GM23338 (cell line): ENCODE results near the gene RSPH6A. TPM values are rescaled to one million over a fixed set of nuclear protein-coding genes. Genes with fewer than 3 reads are reported as not detected.

Experiments used
- ATAC-seq: fragments of 200-7000 bp; cut with Tn5 transposase; 3 replicates; pipeline ENCODE4 v1.9.1; 2020
- DNase-seq: peaks from one replicate; pipeline ENCODE4 v3.0.0-alpha.2; 2015; ENCODE audit warnings: low spot score
- H2AFZ ChIP-seq: fragments of 200-600 bp; sonication (generic); 2 replicates; pipeline ENCODE4 v1.8.0; 2016; ENCODE audit warnings: antibody characterized with exemption, mild to moderate bottlenecking, moderate library complexity
- H3F3A ChIP-seq: fragments of 200-600 bp; sonication (generic); replicated peaks from 2 replicates; pipeline ENCODE4 v1.8.0; 2017; ENCODE audit warnings: antibody characterized with exemption, mixed run types, low read depth
- H3K27ac ChIP-seq: fragments of 200-600 bp; sonication (generic); 2 replicates; pipeline ENCODE4 v1.6.1; 2016; ENCODE audit warnings: low read depth
- H3K27me3 ChIP-seq: fragments of 200-600 bp; sonication (generic); 2 replicates; pipeline ENCODE4 v1.8.0; 2016; ENCODE audit warnings: mild to moderate bottlenecking, mixed run types, moderate library complexity; ENCODE audit not compliant: insufficient read depth
- H3K36me3 ChIP-seq: fragments of 200-600 bp; sonication (generic); 2 replicates; pipeline ENCODE4 v1.8.0; 2016; ENCODE audit warnings: mild to moderate bottlenecking; ENCODE audit not compliant: insufficient read depth
- H3K4me1 ChIP-seq: fragments of 200-600 bp; sonication (generic); 2 replicates; pipeline ENCODE4 v1.8.0; 2016; ENCODE audit warnings: mild to moderate bottlenecking, moderate library complexity; ENCODE audit not compliant: insufficient read depth
- H3K4me2 ChIP-seq: fragments of 200-600 bp; sonication (generic); 2 replicates; pipeline ENCODE4 v1.7.1; 2017; ENCODE audit warnings: mixed run types
- H3K4me3 ChIP-seq: fragments of 200-600 bp; sonication (generic); 2 replicates; pipeline ENCODE4 v1.6.1; 2016; ENCODE audit warnings: mixed run types
- H3K79me2 ChIP-seq: fragments of 200-600 bp; sonication (generic); replicated peaks from 2 replicates; pipeline ENCODE4 v1.8.0; 2017; ENCODE audit warnings: mild to moderate bottlenecking; ENCODE audit not compliant: insufficient read depth
- H3K9me2 ChIP-seq: fragments of 200-600 bp; sonication (generic); 2 replicates; pipeline ENCODE4 v1.8.0; 2017; ENCODE audit not compliant: insufficient read depth
- H4K20me1 ChIP-seq: fragments of 200-600 bp; sonication (generic); replicated peaks from 2 replicates; pipeline ENCODE4 v1.8.0; 2017; ENCODE audit warnings: mild to moderate bottlenecking; ENCODE audit not compliant: insufficient read depth
- H3K27ac Mint-ChIP-seq: 2 replicates; pipeline ENCODE4 v1.8.0; 2020; ENCODE audit warnings: inconsistent platforms, mild to moderate bottlenecking, moderate library complexity, mixed read lengths
- H3K27me3 Mint-ChIP-seq: 3 replicates; pipeline ENCODE4 v1.8.0; 2022; ENCODE audit warnings: low read depth, mild to moderate bottlenecking, moderate library complexity, mixed read lengths, inconsistent platforms; ENCODE audit not compliant: insufficient read depth, poor library complexity
- H3K36me3 Mint-ChIP-seq: 3 replicates; pipeline ENCODE4 v1.8.0; 2021; ENCODE audit warnings: low read depth, mild to moderate bottlenecking, inconsistent platforms, moderate library complexity, mixed read lengths
- H3K4me1 Mint-ChIP-seq: 3 replicates; pipeline ENCODE4 v1.8.0; 2020; ENCODE audit warnings: mild to moderate bottlenecking, inconsistent platforms, mixed read lengths
- H3K4me3 Mint-ChIP-seq: 3 replicates; pipeline ENCODE4 v1.8.0; 2021; ENCODE audit warnings: moderate library complexity, mild to moderate bottlenecking, inconsistent platforms, mixed read lengths
- H3K9me3 Mint-ChIP-seq: 3 replicates; pipeline ENCODE4 v1.8.0; 2020; ENCODE audit warnings: moderate library complexity, mild to moderate bottlenecking, inconsistent platforms, mixed read lengths
- CREB1 ChIP-seq: fragments of 250-450 bp; sonication (Bioruptor Pico); IDR thresholded peaks from 2 replicates; pipeline ENCODE4 v1.5.0; 2020; ENCODE audit warnings: low read depth, mild to moderate bottlenecking, moderate library complexity
- CTCF ChIP-seq, 2 experiments: fragments of 200-600 bp in 1 of 2; sonication (generic) in 1 of 2; conservative IDR thresholded peaks; 2 replicates each; pipeline versions ENCODE4 v1.5.1 to v1.6.1; 2016 to 2017; ENCODE audit warnings: antibody characterized with exemption in 2 of 2, low read depth in 2 of 2, mild to moderate bottlenecking in 2 of 2, moderate library complexity in 1 of 2
- ETS1 ChIP-seq: IDR thresholded peaks from 2 replicates; pipeline ENCODE4 v1.6.1; 2016; ENCODE audit warnings: antibody characterized with exemption
- EZH2 ChIP-seq: fragments of 200-600 bp; sonication (generic); IDR thresholded peaks from one replicate; pipeline ENCODE4 v1.8.0; 2017; ENCODE audit warnings: antibody characterized with exemption, mild to moderate bottlenecking, low read depth; ENCODE audit not compliant: unreplicated experiment
- EZH2phosphoT487 ChIP-seq: fragments of 200-600 bp; sonication (generic); IDR thresholded peaks from one replicate; pipeline ENCODE4 v1.8.1; 2018; ENCODE audit warnings: antibody characterized with exemption; ENCODE audit not compliant: unreplicated experiment
- JUNB ChIP-seq: IDR thresholded peaks from one replicate; pipeline ENCODE4 v1.6.1; 2016; ENCODE audit warnings: antibody characterized with exemption; ENCODE audit not compliant: unreplicated experiment
- NANOG ChIP-seq: IDR thresholded peaks from 2 replicates; pipeline ENCODE4 v1.6.1; 2016; ENCODE audit warnings: antibody characterized with exemption, borderline replicate concordance
- POLR2AphosphoS5 ChIP-seq: IDR thresholded peaks from 2 replicates; pipeline ENCODE4 v1.6.1; 2016; ENCODE audit warnings: antibody characterized with exemption, low read depth
- REST ChIP-seq: IDR thresholded peaks from one replicate; pipeline ENCODE4 v1.6.1; 2018; ENCODE audit warnings: antibody characterized with exemption; ENCODE audit not compliant: unreplicated experiment
- STAT1 ChIP-seq: IDR thresholded peaks from one replicate; pipeline ENCODE4 v1.6.1; 2016; ENCODE audit warnings: antibody characterized with exemption; ENCODE audit not compliant: unreplicated experiment
- ZNF114 ChIP-seq: fragments of 250-450 bp; sonication (Bioruptor Pico); IDR thresholded peaks from 2 replicates; pipeline ENCODE4 v1.5.0; 2020; ENCODE audit warnings: mild to moderate bottlenecking, moderate library complexity
- ZNF331 ChIP-seq: fragments of 250-450 bp; sonication (Bioruptor Pico); IDR thresholded peaks from 2 replicates; pipeline ENCODE4 v1.5.0; 2020; ENCODE audit warnings: low read depth, mild to moderate bottlenecking, moderate library complexity
- polyA plus RNA-seq: library from polyadenylated mRNA; unstranded; fragments of >200 nt; fragmentation: Nextera tagmentation; extraction: Ambion mirVana; gene quantifications from 2 replicates; pipeline ENCODE4 v1.2.1, GENCODE V29; 2016
- total RNA-seq: library from RNA; depleted of rRNA; stranded (reverse); fragments of >200 nt; shearing (Covaris generic); gene quantifications from 2 replicates; pipeline ENCODE4 v1.2.3, GENCODE V29; 2014
- TF ChIP-seq, protein P1 (sequence below): fragments of 250-450 bp; sonication (Bioruptor Pico); IDR thresholded peaks from 2 replicates; pipeline ENCODE4 v1.5.0; 2020; ENCODE audit warnings: mild to moderate bottlenecking, moderate library complexity

RSPH6A gene
- total and polyA plus RNA-seq, 2 experiments from 2014 or later = 0.11 to 0.21 TPM

DNA sequence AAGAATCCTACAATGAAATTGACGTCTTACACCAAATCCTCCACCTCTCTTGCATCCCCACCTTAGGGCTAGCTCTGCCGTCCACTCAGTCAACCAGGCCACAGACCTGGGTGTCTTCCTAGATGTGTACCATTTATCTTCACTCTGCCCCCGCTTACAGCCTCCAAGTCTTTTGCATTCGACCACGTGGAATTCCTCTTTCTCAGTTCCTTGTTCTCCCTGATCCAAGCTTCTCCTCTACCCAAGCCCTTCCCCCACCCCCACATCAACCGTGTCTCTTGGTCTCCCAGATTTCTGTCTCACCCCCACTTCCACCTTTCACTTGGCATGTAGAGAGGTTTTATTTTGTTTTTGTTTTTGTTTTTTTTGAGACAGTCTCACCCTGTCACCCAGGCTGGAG is 21.2 kb downstream of the RSPH6A start:
- H3K36me3 Mint-ChIP-seq = peaks cover 18% of the 10 kb centered on the region
- no peak overlapping the region for H3K4me2 ChIP-seq
- no peak overlapping the region for H3K4me3 ChIP-seq
- peaks cover 9% of the 10 kb centered on the region; the same call in 1 of the 2 replicates for H3F3A ChIP-seq
- H3K27ac ChIP-seq = no peak overlapping the region
- H3K36me3 ChIP-seq = peaks cover 6% of the 10 kb centered on the region; the same call in 1 of the 2 replicates
- H3K27ac Mint-ChIP-seq = no peak overlapping the region
- H3K27me3 ChIP-seq = no peaks in the 10 kb centered on the region
- no peak overlapping the region for H3K4me3 Mint-ChIP-seq
- H2AFZ ChIP-seq = 0 out of 2 replicates have a peak overlapping the region, but pooled peaks have one; percentile 78
- no peak for ATAC-seq
- TF ChIP-seq EZH2phosphoT487 (no peak), ETS1 (no peak), NANOG (no peak), REST (no peak), CREB1 (CRISPR knock-in tag) (no peak), STAT1 (no peak), ZNF331 (CRISPR knock-in tag) (no peak), CTCF (conservative IDR thresholded peaks at IDR 0.05; ENCODE audit: low read depth in 2 of 2) (no peak), ZNF114 (CRISPR knock-in tag) (no peak), JUNB (no peak), POLR2AphosphoS5 (no peak), EZH2 (no peak)
- TF ChIP-seq, protein P1, sequence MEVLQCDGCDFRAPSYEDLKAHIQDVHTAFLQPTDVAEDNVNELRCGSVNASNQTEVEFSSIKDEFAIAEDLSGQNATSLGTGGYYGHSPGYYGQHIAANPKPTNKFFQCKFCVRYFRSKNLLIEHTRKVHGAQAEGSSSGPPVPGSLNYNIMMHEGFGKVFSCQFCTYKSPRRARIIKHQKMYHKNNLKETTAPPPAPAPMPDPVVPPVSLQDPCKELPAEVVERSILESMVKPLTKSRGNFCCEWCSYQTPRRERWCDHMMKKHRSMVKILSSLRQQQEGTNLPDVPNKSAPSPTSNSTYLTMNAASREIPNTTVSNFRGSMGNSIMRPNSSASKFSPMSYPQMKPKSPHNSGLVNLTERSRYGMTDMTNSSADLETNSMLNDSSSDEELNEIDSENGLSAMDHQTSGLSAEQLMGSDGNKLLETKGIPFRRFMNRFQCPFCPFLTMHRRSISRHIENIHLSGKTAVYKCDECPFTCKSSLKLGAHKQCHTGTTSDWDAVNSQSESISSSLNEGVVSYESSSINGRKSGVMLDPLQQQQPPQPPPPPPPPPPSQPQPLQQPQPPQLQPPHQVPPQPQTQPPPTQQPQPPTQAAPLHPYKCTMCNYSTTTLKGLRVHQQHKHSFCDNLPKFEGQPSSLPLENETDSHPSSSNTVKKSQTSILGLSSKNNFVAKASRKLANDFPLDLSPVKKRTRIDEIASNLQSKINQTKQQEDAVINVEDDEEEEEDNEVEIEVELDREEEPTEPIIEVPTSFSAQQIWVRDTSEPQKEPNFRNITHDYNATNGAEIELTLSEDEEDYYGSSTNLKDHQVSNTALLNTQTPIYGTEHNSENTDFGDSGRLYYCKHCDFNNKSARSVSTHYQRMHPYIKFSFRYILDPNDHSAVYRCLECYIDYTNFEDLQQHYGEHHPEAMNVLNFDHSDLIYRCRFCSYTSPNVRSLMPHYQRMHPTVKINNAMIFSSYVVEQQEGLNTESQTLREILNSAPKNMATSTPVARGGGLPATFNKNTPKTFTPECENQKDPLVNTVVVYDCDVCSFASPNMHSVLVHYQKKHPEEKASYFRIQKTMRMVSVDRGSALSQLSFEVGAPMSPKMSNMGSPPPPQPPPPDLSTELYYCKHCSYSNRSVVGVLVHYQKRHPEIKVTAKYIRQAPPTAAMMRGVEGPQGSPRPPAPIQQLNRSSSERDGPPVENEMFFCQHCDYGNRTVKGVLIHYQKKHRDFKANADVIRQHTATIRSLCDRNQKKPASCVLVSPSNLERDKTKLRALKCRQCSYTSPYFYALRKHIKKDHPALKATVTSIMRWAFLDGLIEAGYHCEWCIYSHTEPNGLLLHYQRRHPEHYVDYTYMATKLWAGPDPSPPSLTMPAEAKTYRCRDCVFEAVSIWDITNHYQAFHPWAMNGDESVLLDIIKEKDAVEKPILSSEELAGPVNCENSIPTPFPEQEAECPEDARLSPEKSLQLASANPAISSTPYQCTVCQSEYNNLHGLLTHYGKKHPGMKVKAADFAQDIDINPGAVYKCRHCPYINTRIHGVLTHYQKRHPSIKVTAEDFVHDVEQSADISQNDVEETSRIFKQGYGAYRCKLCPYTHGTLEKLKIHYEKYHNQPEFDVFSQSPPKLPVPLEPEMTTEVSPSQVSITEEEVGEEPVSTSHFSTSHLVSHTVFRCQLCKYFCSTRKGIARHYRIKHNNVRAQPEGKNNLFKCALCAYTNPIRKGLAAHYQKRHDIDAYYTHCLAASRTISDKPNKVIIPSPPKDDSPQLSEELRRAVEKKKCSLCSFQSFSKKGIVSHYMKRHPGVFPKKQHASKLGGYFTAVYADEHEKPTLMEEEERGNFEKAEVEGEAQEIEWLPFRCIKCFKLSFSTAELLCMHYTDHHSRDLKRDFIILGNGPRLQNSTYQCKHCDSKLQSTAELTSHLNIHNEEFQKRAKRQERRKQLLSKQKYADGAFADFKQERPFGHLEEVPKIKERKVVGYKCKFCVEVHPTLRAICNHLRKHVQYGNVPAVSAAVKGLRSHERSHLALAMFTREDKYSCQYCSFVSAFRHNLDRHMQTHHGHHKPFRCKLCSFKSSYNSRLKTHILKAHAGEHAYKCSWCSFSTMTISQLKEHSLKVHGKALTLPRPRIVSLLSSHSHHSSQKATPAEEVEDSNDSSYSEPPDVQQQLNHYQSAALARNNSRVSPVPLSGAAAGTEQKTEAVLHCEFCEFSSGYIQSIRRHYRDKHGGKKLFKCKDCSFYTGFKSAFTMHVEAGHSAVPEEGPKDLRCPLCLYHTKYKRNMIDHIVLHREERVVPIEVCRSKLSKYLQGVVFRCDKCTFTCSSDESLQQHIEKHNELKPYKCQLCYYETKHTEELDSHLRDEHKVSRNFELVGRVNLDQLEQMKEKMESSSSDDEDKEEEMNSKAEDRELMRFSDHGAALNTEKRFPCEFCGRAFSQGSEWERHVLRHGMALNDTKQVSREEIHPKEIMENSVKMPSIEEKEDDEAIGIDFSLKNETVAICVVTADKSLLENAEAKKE (CRISPR knock-in tag) = no peak
- DNase-seq = no peak
- H3K4me1 ChIP-seq = peaks cover 6% of the 10 kb centered on the region
- no peaks in the 10 kb centered on the region for H3K9me2 ChIP-seq
- H3K27me3 Mint-ChIP-seq = peaks cover 14% of the 10 kb centered on the region
- peaks cover 17% of the 10 kb centered on the region for H3K79me2 ChIP-seq
- H3K9me3 Mint-ChIP-seq = no peaks in the 10 kb centered on the region; the same call in none of the 3 replicates
- peaks cover 21% of the 10 kb centered on the region for H3K4me1 Mint-ChIP-seq
- H4K20me1 ChIP-seq = peaks cover 13% of the 10 kb centered on the region
